Measurements from ENCODE around the gene AQP2.
A peak's percentile ranks its signal among the peaks of the same experiment; 100 is the strongest.

Gene AQP2

GRCh38 chr12:49930515-49931288, 19.8 kb upstream of the AQP2 start:
- Histone ChIP-seq H4K91ac (ENCODE audit: low read depth, low read length) (no peak overlapping the region), H3K27me3 (ENCODE audit: insufficient read depth, low read length) (no peaks in the 10 kb centered on the region), H2AK5ac (ENCODE audit: low read length) (no peak overlapping the region), H3K9me3 (ENCODE audit: insufficient read depth, low read depth, low read length) (peaks cover 3% of the 10 kb centered on the region), H2AFZ (ENCODE audit: insufficient read depth, low read length, poor library complexity) (no peak overlapping the region), H2BK5ac (ENCODE audit: low read depth, low read length, poor library complexity) (no peak overlapping the region), H4K12ac (ENCODE audit: low read depth, low read length) (no peak overlapping the region), H3K4me1 (ENCODE audit: control insufficient read depth in 1 of 2, insufficient read depth in 2 of 2, low read length in 2 of 2) (no peaks in the 10 kb centered on the region), H3K23ac (ENCODE audit: low read length) (no peak overlapping the region), H3K79me1 (ENCODE audit: low read length) (no peaks in the 10 kb centered on the region), H3K79me2 (ENCODE audit: control insufficient read depth, insufficient read depth, low read length, poor library complexity) (no peaks in the 10 kb centered on the region), H3K14ac (ENCODE audit: low read length) (no peak overlapping the region), H4K8ac (ENCODE audit: low read depth, low read length) (no peak overlapping the region), H3K36me3 (ENCODE audit: control insufficient read depth in 1 of 2, insufficient read depth in 2 of 2, low read length in 2 of 2) (no peaks in the 10 kb centered on the region), H2BK12ac (ENCODE audit: low read length) (no peak overlapping the region), H3K4me2 (ENCODE audit: low read length) (no peak overlapping the region), H3K18ac (ENCODE audit: low read length) (no peak overlapping the region), H3K9ac (ENCODE audit: low read length) (no peak overlapping the region), H3K4ac (ENCODE audit: low read depth, low read length) (no peak overlapping the region), H2BK120ac (ENCODE audit: insufficient read depth, low read length, poor library complexity) (no peak overlapping the region), H3K27ac (ENCODE audit: low read depth, low read length) (no peak overlapping the region), H3K4me3 (ENCODE audit: low read depth, low read length) (no peak overlapping the region)
- no CpG with 5 or more reads among the region's 3 CpGs for WGBS (ENCODE audit: extremely low coverage, insufficient coverage, insufficient read length)
- DNase-seq = peak; percentile 32 to 56

DNA sequence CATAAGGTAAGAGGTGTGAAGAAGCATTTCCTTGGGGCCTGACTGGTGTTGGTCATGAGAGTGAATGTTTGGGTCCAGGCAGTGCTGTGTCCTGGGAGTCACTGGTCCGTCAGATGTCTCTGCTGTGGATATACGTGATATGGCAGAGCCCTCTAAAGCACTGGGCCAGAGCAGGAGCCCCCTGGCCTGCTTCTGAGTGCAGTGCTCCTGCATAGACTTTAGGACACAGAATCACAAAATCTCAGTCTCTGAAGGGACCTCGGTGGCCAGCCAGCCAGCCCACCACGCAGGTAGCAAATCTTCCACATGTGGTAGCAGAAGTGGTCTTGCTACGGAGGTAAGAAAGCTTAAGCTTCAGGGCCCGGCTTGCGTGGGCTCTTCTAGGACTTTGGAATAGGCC, 18.5 kb upstream of the AQP2 start:
- Histone ChIP-seq H3K79me1 (ENCODE audit: low read length) (no peaks in the 10 kb centered on the region), H3K36me3 (ENCODE audit: control insufficient read depth in 1 of 2, insufficient read depth in 2 of 2, low read length in 2 of 2) (no peaks in the 10 kb centered on the region), H3K4ac (ENCODE audit: low read depth, low read length) (no peak overlapping the region), H3K27ac (ENCODE audit: low read depth, low read length) (no peak overlapping the region), H4K12ac (ENCODE audit: low read depth, low read length) (no peak overlapping the region), H2AFZ (ENCODE audit: insufficient read depth, low read length, poor library complexity) (no peak overlapping the region), H3K27me3 (ENCODE audit: insufficient read depth, low read length) (no peaks in the 10 kb centered on the region), H3K4me1 (ENCODE audit: control insufficient read depth in 1 of 2, insufficient read depth in 2 of 2, low read length in 2 of 2) (no peaks in the 10 kb centered on the region), H3K9ac (ENCODE audit: low read length) (no peak overlapping the region), H3K4me2 (ENCODE audit: low read length) (no peak overlapping the region), H2BK120ac (ENCODE audit: insufficient read depth, low read length, poor library complexity) (no peak overlapping the region), H3K14ac (ENCODE audit: low read length) (no peak overlapping the region), H3K9me3 (ENCODE audit: insufficient read depth, low read depth, low read length) (peaks cover 3% of the 10 kb centered on the region), H3K79me2 (ENCODE audit: control insufficient read depth, insufficient read depth, low read length, poor library complexity) (no peaks in the 10 kb centered on the region), H3K23ac (ENCODE audit: low read length) (no peak overlapping the region), H3K18ac (ENCODE audit: low read length) (no peak overlapping the region), H2AK5ac (ENCODE audit: low read length) (no peak overlapping the region), H2BK5ac (ENCODE audit: low read depth, low read length, poor library complexity) (no peak overlapping the region), H4K8ac (ENCODE audit: low read depth, low read length) (no peak overlapping the region), H2BK12ac (ENCODE audit: low read length) (no peak overlapping the region), H3K4me3 (ENCODE audit: low read depth, low read length) (no peak overlapping the region), H4K91ac (ENCODE audit: low read depth, low read length) (no peak overlapping the region)
- no peak for DNase-seq
- WGBS (ENCODE audit: extremely low coverage, insufficient coverage, insufficient read length) = no CpG with 5 or more reads among the region's 7 CpGs

- Histone ChIP-seq H3K27me3 (ENCODE audit: insufficient read depth, low read length) (no peaks in the 10 kb centered on the region), H3K9me3 (ENCODE audit: insufficient read depth, low read depth, low read length) (peaks cover 3% of the 10 kb centered on the region), H3K23ac (ENCODE audit: low read length) (no peak overlapping the region), H4K12ac (ENCODE audit: low read depth, low read length) (no peak overlapping the region), H2BK12ac (ENCODE audit: low read length) (no peak overlapping the region), H2AK5ac (ENCODE audit: low read length) (no peak overlapping the region), H3K9ac (ENCODE audit: low read length) (no peak overlapping the region), H3K4ac (ENCODE audit: low read depth, low read length) (no peak overlapping the region), H2AFZ (ENCODE audit: insufficient read depth, low read length, poor library complexity) (no peak overlapping the region), H3K4me2 (ENCODE audit: low read length) (no peak overlapping the region), H3K27ac (ENCODE audit: low read depth, low read length) (no peak overlapping the region), H4K91ac (ENCODE audit: low read depth, low read length) (no peak overlapping the region), H3K4me3 (ENCODE audit: low read depth, low read length) (no peak overlapping the region), H3K36me3 (ENCODE audit: control insufficient read depth in 1 of 2, insufficient read depth in 2 of 2, low read length in 2 of 2) (no peaks in the 10 kb centered on the region), H3K4me1 (ENCODE audit: control insufficient read depth in 1 of 2, insufficient read depth in 2 of 2, low read length in 2 of 2) (no peaks in the 10 kb centered on the region), H2BK5ac (ENCODE audit: low read depth, low read length, poor library complexity) (no peak overlapping the region), H3K79me1 (ENCODE audit: low read length) (no peaks in the 10 kb centered on the region), H3K14ac (ENCODE audit: low read length) (no peak overlapping the region), H3K79me2 (ENCODE audit: control insufficient read depth, insufficient read depth, low read length, poor library complexity) (no peaks in the 10 kb centered on the region), H2BK120ac (ENCODE audit: insufficient read depth, low read length, poor library complexity) (no peak overlapping the region), H4K8ac (ENCODE audit: low read depth, low read length) (no peak overlapping the region), H3K18ac (ENCODE audit: low read length) (no peak overlapping the region)
- DNase-seq = no peak
- WGBS (ENCODE audit: extremely low coverage, insufficient coverage, insufficient read length) = no CpG with 5 or more reads among the region's 8 CpGs
Observed at GRCh38 chr12:49932533-49933130, 17.9 kb upstream of the AQP2 start.

DNA sequence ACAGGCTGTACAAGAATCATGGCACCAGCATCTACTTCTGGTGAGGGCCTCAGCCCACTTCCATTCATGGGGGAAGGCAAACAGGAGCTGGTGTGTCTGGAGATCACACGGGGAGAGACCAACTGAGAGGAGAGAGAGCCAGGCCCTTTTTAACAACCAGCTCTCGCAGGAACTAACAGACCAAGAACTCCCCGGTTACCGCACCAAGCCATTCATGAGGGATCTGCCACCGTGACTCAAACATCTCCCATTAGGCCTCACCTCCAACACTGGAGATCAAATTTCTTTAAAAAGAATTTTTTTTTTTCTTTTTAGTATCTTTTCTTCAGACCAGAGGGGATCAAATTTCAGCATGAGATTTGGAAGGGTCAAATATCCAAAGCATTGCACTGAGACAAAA, 16.7 kb upstream of the AQP2 start:
- no peak overlapping the region for H3K27ac ChIP-seq (ENCODE audit: low read depth, low read length)
- peaks cover 3% of the 10 kb centered on the region for H3K9me3 ChIP-seq (ENCODE audit: insufficient read depth, low read depth, low read length)
- no peak overlapping the region for H3K18ac ChIP-seq (ENCODE audit: low read length)
- no peak overlapping the region for H4K8ac ChIP-seq (ENCODE audit: low read depth, low read length)
- no peak overlapping the region for H3K4me3 ChIP-seq (ENCODE audit: low read depth, low read length)
- WGBS (ENCODE audit: extremely low coverage, insufficient coverage, insufficient read length) = no CpG with 5 or more reads among the region's 5 CpGs
- no peaks in the 10 kb centered on the region for H3K79me2 ChIP-seq (ENCODE audit: control insufficient read depth, insufficient read depth, low read length, poor library complexity)
- no peak overlapping the region for H3K14ac ChIP-seq (ENCODE audit: low read length)
- no peak overlapping the region for H3K4ac ChIP-seq (ENCODE audit: low read depth, low read length)
- H3K36me3 ChIP-seq (ENCODE audit: control insufficient read depth in 1 of 2, insufficient read depth in 2 of 2, low read length in 2 of 2) = no peaks in the 10 kb centered on the region
- no peak overlapping the region for H2AK5ac ChIP-seq (ENCODE audit: low read length)
- H2BK120ac ChIP-seq (ENCODE audit: insufficient read depth, low read length, poor library complexity) = no peak overlapping the region
- H3K9ac ChIP-seq (ENCODE audit: low read length) = no peak overlapping the region
- H3K27me3 ChIP-seq (ENCODE audit: insufficient read depth, low read length) = no peaks in the 10 kb centered on the region
- H2AFZ ChIP-seq (ENCODE audit: insufficient read depth, low read length, poor library complexity) = no peak overlapping the region
- no peak overlapping the region for H4K12ac ChIP-seq (ENCODE audit: low read depth, low read length)
- no peaks in the 10 kb centered on the region for H3K79me1 ChIP-seq (ENCODE audit: low read length)
- no peak overlapping the region for H2BK5ac ChIP-seq (ENCODE audit: low read depth, low read length, poor library complexity)
- H3K23ac ChIP-seq (ENCODE audit: low read length) = no peak overlapping the region
- no peaks in the 10 kb centered on the region for H3K4me1 ChIP-seq (ENCODE audit: control insufficient read depth in 1 of 2, insufficient read depth in 2 of 2, low read length in 2 of 2)
- H2BK12ac ChIP-seq (ENCODE audit: low read length) = no peak overlapping the region
- DNase-seq = no peak
- H3K4me2 ChIP-seq (ENCODE audit: low read length) = no peak overlapping the region
- H4K91ac ChIP-seq (ENCODE audit: low read depth, low read length) = no peak overlapping the region

Measured in trophoblast cell (in vitro differentiated cells and primary cell).